ENCODE results near the gene KCNQ1.

DNA sequence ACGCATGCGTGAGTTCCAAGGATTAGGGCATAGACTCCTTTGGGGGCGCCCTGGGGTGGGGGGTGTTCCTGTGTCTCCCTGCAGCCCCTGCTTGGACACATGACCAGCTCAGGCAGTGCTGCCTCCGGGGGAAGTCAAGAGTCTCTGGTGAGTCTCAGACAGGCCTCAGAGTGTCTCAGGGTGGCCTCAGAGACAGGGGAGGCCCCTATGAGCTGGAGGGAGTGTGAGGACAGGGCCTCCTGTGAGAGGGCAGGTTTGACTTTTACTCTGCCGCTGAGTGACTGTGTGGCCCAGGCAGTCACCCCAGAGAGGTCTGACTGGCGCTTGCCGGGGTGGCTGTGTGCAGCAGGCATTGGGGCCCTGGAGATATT, 296.2 kb downstream of the KCNQ1 start:
- TF ChIP-seq TEAD2 (tag; IDR thresholded peaks at IDR 0.05) (no peak), CEBPB (tag; IDR thresholded peaks at IDR 0.05) (no peak), NFIX (CRISPR knock-in tag; IDR thresholded peaks at IDR 0.05; ENCODE audit: low read depth) (no peak), MED1 (CRISPR knock-in tag; IDR thresholded peaks at IDR 0.05; ENCODE audit: borderline replicate concordance) (no peak), EZH2 (IDR thresholded peaks at IDR 0.05; ENCODE audit: borderline replicate concordance, low read depth, low read length) (no peak), CHD2 (IDR thresholded peaks at IDR 0.05; ENCODE audit: low read depth, low read length) (no peak), HMGN3 (IDR thresholded peaks at IDR 0.05; ENCODE audit: borderline replicate concordance, extremely low read depth, insufficient read length, low read depth, low read length) (no peak), C11orf30 (IDR thresholded peaks at IDR 0.05; ENCODE audit: low read depth) (no peak), ZFX (CRISPR knock-in tag; IDR thresholded peaks at IDR 0.05) (no peak), CREB1 (IDR thresholded peaks at IDR 0.05) (no peak), CREB1 (CRISPR knock-in tag; IDR thresholded peaks at IDR 0.05) (no peak)
- TF ChIP-seq, protein P1, sequence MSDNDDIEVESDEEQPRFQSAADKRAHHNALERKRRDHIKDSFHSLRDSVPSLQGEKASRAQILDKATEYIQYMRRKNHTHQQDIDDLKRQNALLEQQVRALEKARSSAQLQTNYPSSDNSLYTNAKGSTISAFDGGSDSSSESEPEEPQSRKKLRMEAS (CRISPR knock-in tag; IDR thresholded peaks at IDR 0.05), result no peak
- TF ChIP-seq, protein P2, sequence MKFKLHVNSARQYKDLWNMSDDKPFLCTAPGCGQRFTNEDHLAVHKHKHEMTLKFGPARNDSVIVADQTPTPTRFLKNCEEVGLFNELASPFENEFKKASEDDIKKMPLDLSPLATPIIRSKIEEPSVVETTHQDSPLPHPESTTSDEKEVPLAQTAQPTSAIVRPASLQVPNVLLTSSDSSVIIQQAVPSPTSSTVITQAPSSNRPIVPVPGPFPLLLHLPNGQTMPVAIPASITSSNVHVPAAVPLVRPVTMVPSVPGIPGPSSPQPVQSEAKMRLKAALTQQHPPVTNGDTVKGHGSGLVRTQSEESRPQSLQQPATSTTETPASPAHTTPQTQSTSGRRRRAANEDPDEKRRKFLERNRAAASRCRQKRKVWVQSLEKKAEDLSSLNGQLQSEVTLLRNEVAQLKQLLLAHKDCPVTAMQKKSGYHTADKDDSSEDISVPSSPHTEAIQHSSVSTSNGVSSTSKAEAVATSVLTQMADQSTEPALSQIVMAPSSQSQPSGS (CRISPR knock-in tag; IDR thresholded peaks at IDR 0.05), result no peak
- TF ChIP-seq, protein P3, sequence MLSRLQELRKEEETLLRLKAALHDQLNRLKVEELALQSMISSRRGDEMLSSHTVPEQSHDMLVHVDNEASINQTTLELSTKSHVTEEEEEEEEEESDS (CRISPR knock-in tag; IDR thresholded peaks at IDR 0.05), result no peak
- TF ChIP-seq, protein P4, sequence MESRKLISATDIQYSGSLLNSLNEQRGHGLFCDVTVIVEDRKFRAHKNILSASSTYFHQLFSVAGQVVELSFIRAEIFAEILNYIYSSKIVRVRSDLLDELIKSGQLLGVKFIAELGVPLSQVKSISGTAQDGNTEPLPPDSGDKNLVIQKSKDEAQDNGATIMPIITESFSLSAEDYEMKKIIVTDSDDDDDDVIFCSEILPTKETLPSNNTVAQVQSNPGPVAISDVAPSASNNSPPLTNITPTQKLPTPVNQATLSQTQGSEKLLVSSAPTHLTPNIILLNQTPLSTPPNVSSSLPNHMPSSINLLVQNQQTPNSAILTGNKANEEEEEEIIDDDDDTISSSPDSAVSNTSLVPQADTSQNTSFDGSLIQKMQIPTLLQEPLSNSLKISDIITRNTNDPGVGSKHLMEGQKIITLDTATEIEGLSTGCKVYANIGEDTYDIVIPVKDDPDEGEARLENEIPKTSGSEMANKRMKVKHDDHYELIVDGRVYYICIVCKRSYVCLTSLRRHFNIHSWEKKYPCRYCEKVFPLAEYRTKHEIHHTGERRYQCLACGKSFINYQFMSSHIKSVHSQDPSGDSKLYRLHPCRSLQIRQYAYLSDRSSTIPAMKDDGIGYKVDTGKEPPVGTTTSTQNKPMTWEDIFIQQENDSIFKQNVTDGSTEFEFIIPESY (CRISPR knock-in tag; IDR thresholded peaks at IDR 0.05), result 0 out of 2 replicates have a peak, but pooled peaks have one; percentile 15
